ENCODE results near the gene KCNJ18.
"Not testable (repeated sequence)": the region's sequence is repeated elsewhere in the genome, so short reads cannot be mapped to it uniquely, and the experiment has no call there.

KCNJ18 gene

DNA sequence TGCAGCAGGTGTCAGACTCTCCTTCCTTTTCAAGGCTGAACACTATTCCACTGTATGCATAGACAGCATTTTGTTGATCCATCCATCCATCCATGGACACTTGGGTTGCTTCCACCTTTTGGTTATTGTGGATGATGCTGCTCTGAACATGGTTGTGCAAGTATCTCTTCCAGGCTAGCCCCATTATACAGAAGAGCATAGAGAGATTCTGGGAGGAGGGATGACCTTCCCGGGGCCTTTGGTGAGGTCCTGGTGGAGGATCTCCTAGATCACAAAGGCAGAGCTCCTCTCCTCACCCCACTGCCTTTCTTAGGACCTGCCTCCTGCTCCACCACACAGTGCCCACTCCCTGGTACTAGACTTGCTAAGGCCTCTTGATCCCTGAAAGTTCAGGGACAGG lies 27.2 kb upstream of the KCNJ18 start:
- not testable (repeated sequence) for H3K9me3 ChIP-seq (ENCODE audit: control insufficient read depth, low read length); H3K9ac ChIP-seq; H2AFZ ChIP-seq; H3K4me3 ChIP-seq (ENCODE audit: low read depth, low read length); H3K27me3 ChIP-seq (ENCODE audit: control insufficient read depth, insufficient read depth, low read length); H3K4me1 ChIP-seq; H3K4me2 ChIP-seq (ENCODE audit: low read length); H3K36me3 ChIP-seq (ENCODE audit: control insufficient read depth, insufficient read depth, low read length); H3K27ac ChIP-seq; H3K79me2 ChIP-seq

- not testable (repeated sequence) for H3K79me2 ChIP-seq; H3K4me2 ChIP-seq (ENCODE audit: low read length); H3K4me1 ChIP-seq; H3K4me3 ChIP-seq (ENCODE audit: low read depth, low read length); H2AFZ ChIP-seq; H3K36me3 ChIP-seq (ENCODE audit: control insufficient read depth, insufficient read depth, low read length); H3K27ac ChIP-seq; H3K9me3 ChIP-seq (ENCODE audit: control insufficient read depth, low read length); H3K9ac ChIP-seq; H3K27me3 ChIP-seq (ENCODE audit: control insufficient read depth, insufficient read depth, low read length)
These were observed 26.3 kb upstream of the KCNJ18 start for GRCh38 chr17:21665935-21666493.

DNA sequence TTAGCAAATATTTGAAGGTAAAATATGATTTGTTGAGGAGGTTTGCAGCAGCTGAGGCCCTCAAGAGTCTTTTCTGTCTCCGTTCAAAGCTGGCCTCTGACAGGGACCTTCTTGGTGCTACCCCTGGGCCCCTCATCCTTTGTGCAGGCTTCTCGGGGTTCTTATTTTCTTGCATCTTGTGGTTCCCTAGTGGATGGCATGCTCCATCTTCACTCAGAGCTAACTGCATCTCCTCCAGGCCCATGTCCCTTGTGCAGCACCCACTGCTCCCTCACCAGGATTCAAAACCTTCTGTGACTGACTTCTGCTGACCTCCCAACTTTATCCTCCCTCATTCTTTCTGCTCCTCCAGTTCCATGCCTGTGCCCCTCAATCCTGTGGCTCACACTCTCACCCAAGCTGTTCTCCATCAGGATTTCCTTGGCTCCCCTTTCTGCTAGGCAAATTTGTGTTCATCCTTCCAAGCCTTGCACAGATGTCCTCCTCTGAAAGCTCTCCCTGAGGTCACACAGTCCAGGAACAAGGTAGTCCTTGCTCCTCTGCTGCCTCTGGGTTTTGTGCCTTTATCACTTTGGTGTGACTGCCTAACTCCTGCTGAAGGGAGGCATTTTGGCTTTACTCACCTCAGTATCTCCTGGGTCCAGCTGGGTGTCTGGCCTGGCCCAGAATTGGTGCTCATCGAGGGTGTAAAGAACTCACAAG lies 25.5 kb upstream of the KCNJ18 start:
- H3K4me2 ChIP-seq (ENCODE audit: low read length); H3K27ac ChIP-seq; H3K79me2 ChIP-seq; H2AFZ ChIP-seq; H3K9me3 ChIP-seq (ENCODE audit: control insufficient read depth, low read length); H3K9ac ChIP-seq; H3K4me3 ChIP-seq (ENCODE audit: low read depth, low read length); H3K4me1 ChIP-seq; H3K27me3 ChIP-seq (ENCODE audit: control insufficient read depth, insufficient read depth, low read length); H3K36me3 ChIP-seq (ENCODE audit: control insufficient read depth, insufficient read depth, low read length): not testable (repeated sequence)

GRCh38 chr17:21667413-21668117 lies 24.8 kb upstream of the KCNJ18 start:
- H3K36me3 ChIP-seq (ENCODE audit: control insufficient read depth, insufficient read depth, low read length); H3K4me2 ChIP-seq (ENCODE audit: low read length); H2AFZ ChIP-seq; H3K9ac ChIP-seq; H3K9me3 ChIP-seq (ENCODE audit: control insufficient read depth, low read length); H3K27ac ChIP-seq; H3K27me3 ChIP-seq (ENCODE audit: control insufficient read depth, insufficient read depth, low read length); H3K79me2 ChIP-seq; H3K4me1 ChIP-seq; H3K4me3 ChIP-seq (ENCODE audit: low read depth, low read length): not testable (repeated sequence)

- not testable (repeated sequence) for H3K27me3 ChIP-seq (ENCODE audit: control insufficient read depth, insufficient read depth, low read length); H3K27ac ChIP-seq; H2AFZ ChIP-seq; H3K36me3 ChIP-seq (ENCODE audit: control insufficient read depth, insufficient read depth, low read length); H3K9me3 ChIP-seq (ENCODE audit: control insufficient read depth, low read length); H3K9ac ChIP-seq; H3K79me2 ChIP-seq; H3K4me3 ChIP-seq (ENCODE audit: low read depth, low read length); H3K4me2 ChIP-seq (ENCODE audit: low read length); H3K4me1 ChIP-seq
These were observed 24.2 kb upstream of the KCNJ18 start for GRCh38 chr17:21668118-21668488.

- not testable (repeated sequence) for H3K4me1 ChIP-seq; H3K36me3 ChIP-seq (ENCODE audit: control insufficient read depth, insufficient read depth, low read length); H3K27me3 ChIP-seq (ENCODE audit: control insufficient read depth, insufficient read depth, low read length); H3K4me3 ChIP-seq (ENCODE audit: low read depth, low read length); H3K4me2 ChIP-seq (ENCODE audit: low read length); H3K79me2 ChIP-seq; H3K27ac ChIP-seq; H3K9me3 ChIP-seq (ENCODE audit: control insufficient read depth, low read length); H2AFZ ChIP-seq; H3K9ac ChIP-seq
These were observed 23.4 kb upstream of the KCNJ18 start for GRCh38 chr17:21668746-21669508.

DNA sequence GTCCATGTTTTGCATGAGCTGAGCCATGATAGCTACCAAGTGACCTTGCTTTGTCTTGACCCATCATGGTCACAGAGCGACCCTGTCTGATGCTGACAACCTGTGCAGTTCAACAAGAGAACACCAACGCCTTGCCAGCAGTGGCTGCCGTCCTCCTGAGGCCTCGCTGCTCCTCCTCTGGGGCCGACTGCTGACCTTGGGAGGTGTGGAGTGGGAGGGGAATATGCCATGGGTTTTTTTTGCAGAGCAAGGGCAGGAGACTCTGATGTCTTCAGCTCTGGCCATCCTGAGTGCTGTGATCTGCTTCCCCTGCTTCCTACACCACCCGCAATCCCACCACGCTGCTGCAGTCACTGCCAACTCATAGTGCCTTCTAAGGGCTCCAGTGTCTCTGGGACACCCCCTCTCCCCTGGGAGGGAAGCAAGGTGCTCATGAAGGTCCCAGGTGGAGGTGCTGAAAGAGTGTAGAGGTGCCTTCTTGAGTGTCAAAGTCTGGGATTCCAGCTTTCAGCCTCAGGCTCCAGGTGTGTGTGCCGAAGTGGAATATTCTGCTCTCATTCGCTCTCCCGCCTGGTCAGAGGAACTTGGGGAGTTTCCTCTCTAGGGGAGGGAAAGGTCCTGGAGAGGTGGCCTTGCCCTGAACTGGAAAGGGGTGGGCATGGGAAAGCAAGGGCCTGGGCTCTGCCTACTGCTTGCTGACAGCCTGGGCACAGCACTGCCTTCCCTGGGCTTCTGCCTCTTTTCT lies 22.5 kb upstream of the KCNJ18 start:
- not testable (repeated sequence) for H3K4me2 ChIP-seq (ENCODE audit: low read length); H3K9me3 ChIP-seq (ENCODE audit: control insufficient read depth, low read length); H3K4me3 ChIP-seq (ENCODE audit: low read depth, low read length); H2AFZ ChIP-seq; H3K27me3 ChIP-seq (ENCODE audit: control insufficient read depth, insufficient read depth, low read length); H3K27ac ChIP-seq; H3K79me2 ChIP-seq; H3K4me1 ChIP-seq; H3K36me3 ChIP-seq (ENCODE audit: control insufficient read depth, insufficient read depth, low read length); H3K9ac ChIP-seq

DNA sequence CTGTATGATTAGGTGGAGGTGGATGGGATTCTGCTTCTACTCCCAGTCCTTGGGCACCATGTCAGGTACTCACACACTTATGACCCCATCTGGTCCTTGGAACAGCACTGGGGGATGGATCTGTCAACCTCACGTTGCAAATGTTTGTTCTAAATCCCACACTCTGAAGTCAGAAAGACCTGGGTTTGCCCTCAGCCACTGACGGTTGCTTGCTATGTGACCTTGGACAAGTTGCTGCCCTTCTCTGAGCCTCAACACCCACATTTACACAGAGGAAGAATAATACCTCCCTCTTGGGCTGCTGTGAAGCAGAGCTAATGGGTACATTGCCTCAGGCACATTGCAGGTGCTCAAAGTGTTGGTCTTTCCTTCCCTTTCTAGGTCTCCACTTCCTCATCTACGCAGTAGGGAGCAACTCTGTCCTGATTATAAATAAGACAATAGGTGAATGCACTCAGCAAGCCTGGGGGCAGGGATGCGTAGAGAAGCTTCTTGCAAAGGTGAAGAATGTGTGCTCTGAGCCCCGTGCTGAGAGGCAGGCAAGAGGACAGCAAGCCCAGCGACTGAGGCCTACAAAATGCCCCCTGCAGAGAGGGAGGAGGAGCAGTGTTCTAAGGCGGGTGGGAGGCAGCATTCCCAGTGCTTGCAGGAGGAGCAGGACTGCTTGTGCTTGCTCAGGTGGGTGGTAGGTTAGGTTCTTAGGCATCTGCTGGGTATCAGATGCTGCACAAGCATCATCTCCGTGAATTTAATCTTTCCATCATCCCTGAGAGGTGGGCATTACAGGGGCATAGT lies 21.8 kb upstream of the KCNJ18 start:
- not testable (repeated sequence) for H2AFZ ChIP-seq; H3K9ac ChIP-seq; H3K27ac ChIP-seq; H3K4me3 ChIP-seq (ENCODE audit: low read depth, low read length); H3K79me2 ChIP-seq; H3K4me2 ChIP-seq (ENCODE audit: low read length); H3K9me3 ChIP-seq (ENCODE audit: control insufficient read depth, low read length); H3K27me3 ChIP-seq (ENCODE audit: control insufficient read depth, insufficient read depth, low read length); H3K4me1 ChIP-seq; H3K36me3 ChIP-seq (ENCODE audit: control insufficient read depth, insufficient read depth, low read length)

- H3K9me3 ChIP-seq (ENCODE audit: control insufficient read depth, low read length); H3K4me3 ChIP-seq (ENCODE audit: low read depth, low read length); H3K27ac ChIP-seq; H3K27me3 ChIP-seq (ENCODE audit: control insufficient read depth, insufficient read depth, low read length); H3K9ac ChIP-seq; H3K36me3 ChIP-seq (ENCODE audit: control insufficient read depth, insufficient read depth, low read length); H2AFZ ChIP-seq; H3K79me2 ChIP-seq; H3K4me2 ChIP-seq (ENCODE audit: low read length); H3K4me1 ChIP-seq: not testable (repeated sequence)
These were observed 20.9 kb upstream of the KCNJ18 start for GRCh38 chr17:21671437-21671836.

DNA sequence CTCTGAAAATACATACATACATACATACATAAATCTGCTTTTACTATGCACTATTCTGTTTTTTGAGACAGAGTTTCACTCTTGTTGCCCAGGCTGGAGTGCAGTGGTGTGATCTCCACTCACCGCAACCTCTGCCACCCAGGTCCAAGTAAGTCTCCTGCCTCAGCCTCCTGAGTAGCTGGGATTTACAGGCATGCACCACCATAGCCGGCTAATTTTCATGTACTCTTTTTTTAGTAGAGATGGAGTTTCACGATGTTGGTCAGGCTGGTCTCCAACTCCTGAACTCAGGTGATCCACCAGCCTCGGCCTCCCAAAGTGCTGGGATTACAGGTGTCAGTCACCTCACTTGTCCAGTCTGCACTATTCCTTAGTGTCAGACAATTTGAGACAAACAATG lies 20.5 kb upstream of the KCNJ18 start:
- H3K9me3 ChIP-seq (ENCODE audit: control insufficient read depth, low read length); H3K36me3 ChIP-seq (ENCODE audit: control insufficient read depth, insufficient read depth, low read length); H3K79me2 ChIP-seq; H3K27ac ChIP-seq; H2AFZ ChIP-seq; H3K9ac ChIP-seq; H3K4me3 ChIP-seq (ENCODE audit: low read depth, low read length); H3K4me2 ChIP-seq (ENCODE audit: low read length); H3K27me3 ChIP-seq (ENCODE audit: control insufficient read depth, insufficient read depth, low read length); H3K4me1 ChIP-seq: not testable (repeated sequence)
